Ovary (tissue), 9 donors: ENCODE measurements around the gene DIABLO. TPM values are rescaled to one million over a fixed set of nuclear protein-coding genes. Genes with fewer than 3 reads are reported as not detected.
"Not testable (repeated sequence)": the region's sequence is repeated elsewhere in the genome, so short reads cannot be mapped to it uniquely, and the experiment has no call there.

Experiments
- DNase-seq, 5 donors: peaks; one replicate each; pipeline ENCODE4 v3.0.0-alpha.2; 2019 to 2020
- H3K27ac ChIP-seq, 2 donors: fragments of 200-600 bp; one replicate each; pipeline versions ENCODE4 v1.5.1 to v1.8.0; 2019 to 2022
- H3K27me3 ChIP-seq: fragments of 200-600 bp; one replicate; pipeline ENCODE4 v1.8.0; 2022
- H3K36me3 ChIP-seq: fragments of 200-600 bp; sonication (generic); one replicate; pipeline ENCODE4 v1.5.1; 2019
- H3K4me1 ChIP-seq: one replicate; pipeline ENCODE4 v1.8.1; 2013; ENCODE audit warnings: mild to moderate bottlenecking, moderate library complexity; ENCODE audit not compliant: insufficient read depth
- H3K4me3 ChIP-seq: fragments of 200-600 bp; sonication (generic); one replicate; pipeline ENCODE4 v1.5.1; 2017
- H3K9me3 ChIP-seq, 2 donors: fragments of 200-600 bp in 1 of 2; sonication (generic) in 1 of 2; one replicate each; pipeline versions ENCODE4 v1.5.1 to v1.8.1; 2013 to 2019; ENCODE audit warnings: mild to moderate bottlenecking in 1 of 2, moderate library complexity in 1 of 2
- EP300 ChIP-seq: sonication (generic); formaldehyde crosslinking; IDR thresholded peaks from one replicate; pipeline ENCODE4 v1.6.1; 2017; ENCODE audit warnings: antibody characterized with exemption
- POLR2A ChIP-seq: fragments of 450-650 bp; IDR thresholded peaks from one replicate; pipeline ENCODE4 v1.6.1; 2017; ENCODE audit warnings: antibody characterized with exemption, mild to moderate bottlenecking, moderate library complexity
- WGBS, 3 donors: extraction: QIAGEN DNeasy Blood & Tissue Kit in 1 of 3; methylation state at CpG; one replicate each; pipeline versions ENCODE4 v1.1.5 to v1.1.7; 2013 to 2017; 5-methylcytosine and 5-hydroxymethylcytosine counted together
- intact Hi-C, 4 donors: fragments of 100-400 bp; cut with DNase I; formaldehyde crosslinking; loops; one replicate each; pipeline versions ENCODE4 v1.11.0 to v1.15.1; 2022 to 2023
- polyA plus RNA-seq, 2 donors: library from polyadenylated mRNA; stranded (reverse); fragments of 200-250 nt in 1 of 2; fragments of 350-450 nt in 1 of 2; fragmentation: Illumina TruSeq in 1 of 2; extraction: RNeasy Lipid Tissue Mini Kit (QIAGEN cat#74804) in 1 of 2; gene quantifications; one replicate each; pipeline ENCODE4 v1.2.3, GENCODE V29; 2013 to 2014
- total RNA-seq, 7 donors: library from RNA; depleted of rRNA in 2 of 7; stranded (reverse); fragments of >200 nt in 2 of 7; fragmentation: NEBNext Ultra II Directional in 3 of 7; extraction: Animal tissue kit (Norgen Biotek cat#: 25700) in 3 of 7; gene quantifications; one replicate each; pipeline versions ENCODE4 v1.1.0 to v1.2.4, GENCODE V29; 2016 to 2023
- TF ChIP-seq, protein P1 (sequence below), 3 donors: fragments of 450-650 bp in 2 of 3; fragments of 200-600 bp in 1 of 3; IDR thresholded peaks; one replicate each; pipeline versions ENCODE4 v1.5.1 to v1.8.0; 2016 to 2022; ENCODE audit warnings: antibody characterized with exemption in 3 of 3, mild to moderate bottlenecking in 1 of 3
- donor health status: DM: no; HTN: no; CAD: no; lungs with moderate emphysema.
- donor health status: DM: no; HTN: no; CAD: no.
- donor health status: Bipolar disorder and iron deficiency.
- donor health status: DM: yes; HTN: yes; CAD: no.
- donor health status: DM: no; HTN: no; CAD: no.
- donor health status: DM: yes; HTN: yes; CAD: no.

The DIABLO gene
- total and polyA plus RNA-seq, 9 donors = 35.9 to 92.1 (median 41.1) TPM

DNA sequence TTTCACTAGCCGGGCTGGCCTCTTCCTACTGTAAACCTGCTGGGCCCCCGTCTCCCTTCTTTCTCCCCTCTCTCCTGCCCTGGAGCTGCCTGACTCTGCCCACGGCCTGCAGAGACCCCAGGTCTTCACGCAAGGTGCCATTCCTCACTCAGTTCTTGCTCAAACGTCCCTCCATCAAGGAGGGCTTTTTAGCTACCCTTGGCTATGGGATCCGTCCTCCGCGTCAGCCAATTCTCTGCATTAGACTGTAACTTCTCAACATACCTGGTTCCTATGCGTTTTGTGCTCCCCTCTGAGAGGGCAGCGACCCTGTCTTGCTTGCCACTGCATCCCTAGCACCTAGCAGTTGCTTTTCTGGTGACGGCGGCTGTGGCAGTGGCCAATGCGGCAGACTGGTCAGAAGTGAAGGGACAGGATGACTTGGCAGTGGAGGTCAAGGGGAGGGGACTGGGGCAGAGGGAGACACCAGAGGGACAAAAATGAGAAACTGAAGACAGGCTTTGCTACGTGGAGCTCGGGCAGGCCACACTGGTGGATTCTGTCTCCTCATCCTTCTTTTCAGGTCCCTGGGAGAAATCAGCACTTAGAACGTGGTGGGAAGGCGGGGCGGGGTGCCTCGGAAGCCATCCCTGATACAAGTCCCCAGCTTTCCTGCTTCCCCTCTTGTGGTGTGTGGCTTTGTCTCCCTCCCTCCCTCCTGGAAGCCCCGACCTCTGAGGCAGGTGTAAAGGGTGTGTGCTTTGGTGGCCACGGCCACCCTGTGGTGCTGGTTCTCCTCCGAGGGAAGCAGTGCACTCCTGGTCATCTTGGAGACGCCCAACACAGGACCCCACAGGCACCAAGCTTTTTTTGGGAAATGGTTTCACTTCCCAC is 20.6 kb downstream of the DIABLO start:
- 42 to 54% (median 45%) methylated on average over 23 of the region's 23 CpGs for WGBS, 3 donors

GRCh38 chr12:122204167-122205052 is 21.4 kb downstream of the DIABLO start:
- peak in 1 of 5 donors; percentile 33 for DNase-seq
- peaks cover 16% of the 10 kb centered on the region for H3K27me3 ChIP-seq
- no peaks in the 10 kb centered on the region for H3K9me3 ChIP-seq
- peaks cover 2% of the 10 kb centered on the region for H3K4me1 ChIP-seq
- no peak overlapping the region for H3K27ac ChIP-seq
- TF ChIP-seq, protein P1, sequence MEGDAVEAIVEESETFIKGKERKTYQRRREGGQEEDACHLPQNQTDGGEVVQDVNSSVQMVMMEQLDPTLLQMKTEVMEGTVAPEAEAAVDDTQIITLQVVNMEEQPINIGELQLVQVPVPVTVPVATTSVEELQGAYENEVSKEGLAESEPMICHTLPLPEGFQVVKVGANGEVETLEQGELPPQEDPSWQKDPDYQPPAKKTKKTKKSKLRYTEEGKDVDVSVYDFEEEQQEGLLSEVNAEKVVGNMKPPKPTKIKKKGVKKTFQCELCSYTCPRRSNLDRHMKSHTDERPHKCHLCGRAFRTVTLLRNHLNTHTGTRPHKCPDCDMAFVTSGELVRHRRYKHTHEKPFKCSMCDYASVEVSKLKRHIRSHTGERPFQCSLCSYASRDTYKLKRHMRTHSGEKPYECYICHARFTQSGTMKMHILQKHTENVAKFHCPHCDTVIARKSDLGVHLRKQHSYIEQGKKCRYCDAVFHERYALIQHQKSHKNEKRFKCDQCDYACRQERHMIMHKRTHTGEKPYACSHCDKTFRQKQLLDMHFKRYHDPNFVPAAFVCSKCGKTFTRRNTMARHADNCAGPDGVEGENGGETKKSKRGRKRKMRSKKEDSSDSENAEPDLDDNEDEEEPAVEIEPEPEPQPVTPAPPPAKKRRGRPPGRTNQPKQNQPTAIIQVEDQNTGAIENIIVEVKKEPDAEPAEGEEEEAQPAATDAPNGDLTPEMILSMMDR (IDR thresholded peaks at IDR 0.05) = no peak
- TF ChIP-seq EP300 = no peak
- TF ChIP-seq POLR2A = no peak
- H3K36me3 ChIP-seq = no peaks in the 10 kb centered on the region
- peak overlapping the region; percentile 44 for H3K4me3 ChIP-seq
- 7 to 11% (median 9%) methylated on average over 56 to 71 of the region's 71 CpGs for WGBS, 3 donors
- intact Hi-C loops = no loop called here

More for the DNA sequence above, 20.6 kb downstream of the DIABLO start:
- no peak overlapping the region for H3K27ac ChIP-seq
- no peaks in the 10 kb centered on the region for H3K9me3 ChIP-seq
- H3K36me3 ChIP-seq = no peaks in the 10 kb centered on the region
- peaks cover 16% of the 10 kb centered on the region for H3K27me3 ChIP-seq
- TF ChIP-seq POLR2A = no peak
- TF ChIP-seq, protein P1 (IDR thresholded peaks at IDR 0.05) = no peak
- no peak for TF ChIP-seq EP300
- peak in 1 of 5 donors; percentile 28 for DNase-seq
- H3K4me1 ChIP-seq = peaks cover 2% of the 10 kb centered on the region
- H3K4me3 ChIP-seq = no peak overlapping the region
- intact Hi-C loops = no loop called here

- Histone ChIP-seq H3K9me3 (no peaks in the 10 kb centered on the region), H3K27me3 (peaks cover 16% of the 10 kb centered on the region), H3K36me3 (no peaks in the 10 kb centered on the region), H3K27ac (no peak within 1 kb of the TSS), H3K4me1 (peaks cover 2% of the 10 kb centered on the region), H3K4me3 (peak within 1 kb of the TSS; percentile 44)
- no peak for TF ChIP-seq POLR2A
- TF ChIP-seq, protein P1 (IDR thresholded peaks at IDR 0.05) = no peak
- TF ChIP-seq EP300 = no peak
- peak in 3 of 5 donors; percentile 47 to 66 (median 56) for DNase-seq
- 0 to 2% (median 0%) methylated on average over 38 to 104 of the region's 104 CpGs for WGBS, 3 donors
- intact Hi-C loops = no loop called here
Observed at GRCh38 chr12:122203301-122204166, 22.3 kb downstream of the DIABLO start, which contains the start of gene B3GNT4. TSS of gene B3GNT4 (plus strand) at chr12:122203709. CDS start at chr12:122204619, 910 bp downstream.

- H3K9me3 ChIP-seq, H3K4me1 ChIP-seq, H3K27ac ChIP-seq, intact Hi-C loops, H3K36me3 ChIP-seq, DNase-seq: not testable (repeated sequence)
- 53 to 59% (median 55%) methylated on average over 19 of the region's 19 CpGs for WGBS, 3 donors
- Histone ChIP-seq H3K4me3 (peak overlapping the region; percentile 44), H3K27me3 (peaks cover 16% of the 10 kb centered on the region)
Observed at GRCh38 chr12:122202811-122203210, 23.0 kb downstream of the DIABLO start.
